Measurements from ENCODE around the gene PPP1R14D.

DNA sequence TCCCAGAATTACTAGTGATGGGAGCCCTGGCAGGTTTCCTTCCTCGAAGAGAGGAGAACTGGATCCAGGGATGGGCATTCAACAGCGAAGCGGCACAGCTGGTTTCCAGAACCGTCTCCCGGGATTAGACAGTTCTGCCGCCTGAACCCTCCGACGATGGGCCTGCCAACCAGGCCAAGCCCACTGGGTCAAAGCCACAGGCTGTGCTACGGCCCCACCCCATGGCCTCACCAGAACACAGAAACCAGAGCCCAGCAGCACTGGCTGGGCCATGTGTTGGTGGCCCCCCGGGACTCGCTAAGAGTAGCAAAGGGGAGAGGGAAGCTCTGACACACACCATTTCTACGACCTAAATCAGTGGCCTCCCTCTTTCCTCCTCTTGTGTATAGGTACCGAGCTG is 56.5 kb downstream of the PPP1R14D start:
- TF ChIP-seq, protein P1, sequence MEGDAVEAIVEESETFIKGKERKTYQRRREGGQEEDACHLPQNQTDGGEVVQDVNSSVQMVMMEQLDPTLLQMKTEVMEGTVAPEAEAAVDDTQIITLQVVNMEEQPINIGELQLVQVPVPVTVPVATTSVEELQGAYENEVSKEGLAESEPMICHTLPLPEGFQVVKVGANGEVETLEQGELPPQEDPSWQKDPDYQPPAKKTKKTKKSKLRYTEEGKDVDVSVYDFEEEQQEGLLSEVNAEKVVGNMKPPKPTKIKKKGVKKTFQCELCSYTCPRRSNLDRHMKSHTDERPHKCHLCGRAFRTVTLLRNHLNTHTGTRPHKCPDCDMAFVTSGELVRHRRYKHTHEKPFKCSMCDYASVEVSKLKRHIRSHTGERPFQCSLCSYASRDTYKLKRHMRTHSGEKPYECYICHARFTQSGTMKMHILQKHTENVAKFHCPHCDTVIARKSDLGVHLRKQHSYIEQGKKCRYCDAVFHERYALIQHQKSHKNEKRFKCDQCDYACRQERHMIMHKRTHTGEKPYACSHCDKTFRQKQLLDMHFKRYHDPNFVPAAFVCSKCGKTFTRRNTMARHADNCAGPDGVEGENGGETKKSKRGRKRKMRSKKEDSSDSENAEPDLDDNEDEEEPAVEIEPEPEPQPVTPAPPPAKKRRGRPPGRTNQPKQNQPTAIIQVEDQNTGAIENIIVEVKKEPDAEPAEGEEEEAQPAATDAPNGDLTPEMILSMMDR (IDR thresholded peaks at IDR 0.05) = no peak
- no peak for TF ChIP-seq EP300 (IDR thresholded peaks at IDR 0.05)
